ENCODE measurements around the gene EPB41.

DNA sequence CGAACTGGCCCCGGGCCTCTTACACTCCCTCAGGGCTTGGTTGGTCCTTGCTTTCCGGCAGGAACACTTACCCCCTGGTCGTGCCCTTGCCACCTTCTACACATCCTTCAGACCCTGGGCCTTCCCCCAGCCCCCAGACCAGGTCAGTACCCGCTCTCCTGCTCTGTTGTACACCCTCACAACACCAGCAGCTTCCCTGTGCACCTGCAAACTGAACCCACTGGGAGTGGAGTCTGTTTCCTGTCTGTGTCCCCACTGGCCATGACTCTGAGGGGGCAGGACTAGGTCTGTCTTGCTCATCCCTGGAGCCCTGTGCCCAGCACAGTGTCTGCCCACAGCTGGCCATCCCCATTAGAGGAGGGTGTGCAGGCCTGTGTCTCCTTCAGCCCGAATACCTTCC, 211.4 kb downstream of the EPB41 start:
- TF ChIP-seq, protein P1, sequence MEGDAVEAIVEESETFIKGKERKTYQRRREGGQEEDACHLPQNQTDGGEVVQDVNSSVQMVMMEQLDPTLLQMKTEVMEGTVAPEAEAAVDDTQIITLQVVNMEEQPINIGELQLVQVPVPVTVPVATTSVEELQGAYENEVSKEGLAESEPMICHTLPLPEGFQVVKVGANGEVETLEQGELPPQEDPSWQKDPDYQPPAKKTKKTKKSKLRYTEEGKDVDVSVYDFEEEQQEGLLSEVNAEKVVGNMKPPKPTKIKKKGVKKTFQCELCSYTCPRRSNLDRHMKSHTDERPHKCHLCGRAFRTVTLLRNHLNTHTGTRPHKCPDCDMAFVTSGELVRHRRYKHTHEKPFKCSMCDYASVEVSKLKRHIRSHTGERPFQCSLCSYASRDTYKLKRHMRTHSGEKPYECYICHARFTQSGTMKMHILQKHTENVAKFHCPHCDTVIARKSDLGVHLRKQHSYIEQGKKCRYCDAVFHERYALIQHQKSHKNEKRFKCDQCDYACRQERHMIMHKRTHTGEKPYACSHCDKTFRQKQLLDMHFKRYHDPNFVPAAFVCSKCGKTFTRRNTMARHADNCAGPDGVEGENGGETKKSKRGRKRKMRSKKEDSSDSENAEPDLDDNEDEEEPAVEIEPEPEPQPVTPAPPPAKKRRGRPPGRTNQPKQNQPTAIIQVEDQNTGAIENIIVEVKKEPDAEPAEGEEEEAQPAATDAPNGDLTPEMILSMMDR (conservative IDR thresholded peaks at IDR 0.05; ENCODE audit: low read depth in 2 of 2), result no peak
- TF ChIP-seq STAT1 (IDR thresholded peaks at IDR 0.05; ENCODE audit: unreplicated experiment) (no peak), EZH2 (IDR thresholded peaks at IDR 0.05; ENCODE audit: low read depth, unreplicated experiment) (no peak)
